ENCODE results near the gene HSP90AB1. TPM values are rescaled to one million over a fixed set of nuclear protein-coding genes. Genes with fewer than 3 reads are reported as not detected.

HSP90AB1 gene
- polyA plus RNA-seq, 1 of the 3 experiments (the other 2 are of a cell fraction): 843 TPM

GRCh38 chr6:44237813-44238433 is 9.0 kb upstream of the HSP90AB1 start (continued):
- TF ChIP-seq USF2 (IDR thresholded peaks at IDR 0.05; ENCODE audit: borderline replicate concordance, low read depth, low read length) (no peak), NRF1 (IDR thresholded peaks at IDR 0.05; ENCODE audit: low read depth, low read length) (no peak)

GRCh38 chr6:44238687-44239350 is 8.1 kb upstream of the HSP90AB1 start:
- Histone ChIP-seq H3K9me3 (no peaks in the 10 kb centered on the region), H3K27me3 (ENCODE audit: insufficient read depth) (no peaks in the 10 kb centered on the region), H3K4me3 (ENCODE audit: low read depth in 2 of 2, low read length in 1 of 2) (no peak overlapping the region), H3K9ac (no peak overlapping the region), H2AFZ (ENCODE audit: low read depth) (no peak overlapping the region), H3F3A (replicated peaks; ENCODE audit: insufficient read depth) (peaks cover 18% of the 10 kb centered on the region), H3K4me1 (ENCODE audit: control insufficient read depth in 1 of 2, insufficient read depth in 2 of 2, low read depth in 1 of 2, low read length in 1 of 2) (peaks cover 26 to 36% of the 10 kb centered on the region in 2 experiments), H3K79me2 (ENCODE audit: insufficient read depth) (no peaks in the 10 kb centered on the region), H3K36me3 (replicated peaks in 1 of 2; ENCODE audit: control insufficient read depth in 1 of 2, insufficient read depth in 2 of 2, low read length in 1 of 2) (no peaks in the 10 kb centered on the region), H3K9me2 (no peaks in the 10 kb centered on the region), H3K4me2 (no peak overlapping the region), H4K20me1 (ENCODE audit: insufficient read depth) (no peaks in the 10 kb centered on the region), H3K27ac (ENCODE audit: low read depth in 2 of 2, low read length in 1 of 2) (no peak overlapping the region)
- TF ChIP-seq TEAD4 (IDR thresholded peaks at IDR 0.05; ENCODE audit: borderline replicate concordance, insufficient read depth): no peak
- no peak for TF ChIP-seq USF2 (IDR thresholded peaks at IDR 0.05; ENCODE audit: borderline replicate concordance, low read depth, low read length)
- TF ChIP-seq FOXM1 (IDR thresholded peaks at IDR 0.05; ENCODE audit: low read depth): no peak
- no peak for TF ChIP-seq TCF12 (IDR thresholded peaks at IDR 0.05)
- no peak for TF ChIP-seq YY1 (IDR thresholded peaks at IDR 0.05; ENCODE audit: low read depth)
- no peak for TF ChIP-seq PBX3 (IDR thresholded peaks at IDR 0.05)
- TF ChIP-seq ZBTB33 (IDR thresholded peaks at IDR 0.05; ENCODE audit: borderline replicate concordance, low read depth): no peak
- no peak for TF ChIP-seq RFX5 (IDR thresholded peaks at IDR 0.05; ENCODE audit: low read length)
- TF ChIP-seq REST (IDR thresholded peaks at IDR 0.05; ENCODE audit: low read depth, low read length): no peak
- no peak for DNase-seq
- ChIA-PET POLR2A (interaction anchor here (2.7 kb wide), 1 partner anchor 8 kb away, joined by 27 read pairs; the partner anchor contains the start of gene HSP90AB1), CTCF (interaction anchor here (1.1 to 8.5 kb wide), 5 partner anchors 7 to 68 kb away, joined by 3 to 224 read pairs (median 115); partner anchors contain the start of genes HSP90AB1, MYMX and SLC29A1)
- WGBS (ENCODE audit: low lambda C conversion rate): 91% methylated on average over 7 of the region's 7 CpGs

Data from SK-N-SH (cell line).